Liver (tissue), 9 donors: ENCODE results near the gene CAMK1G. TPM values are rescaled to one million over a fixed set of nuclear protein-coding genes. Genes with fewer than 3 reads are reported as not detected.

Experiments used
- DNase-seq: peaks from one replicate; pipeline ENCODE4 v3.0.0-alpha.2; 2017; ENCODE audit warnings: low spot score
- H3K27ac ChIP-seq, 2 donors: one replicate each; pipeline ENCODE4 v1.7.0; 2013; ENCODE audit warnings: inconsistent platforms in 2 of 2, low read length in 2 of 2, control low read depth in 1 of 2, low read depth in 1 of 2, mild to moderate bottlenecking in 1 of 2
- H3K27me3 ChIP-seq, 4 donors: one replicate each; pipeline versions ENCODE4 v1.6.1 to v1.7.0; 2013; ENCODE audit warnings: low read length in 3 of 4, inconsistent platforms in 1 of 4, mild to moderate bottlenecking in 1 of 4, moderate library complexity in 1 of 4; ENCODE audit not compliant: control insufficient read depth in 4 of 4, insufficient read depth in 4 of 4
- H3K36me3 ChIP-seq, 4 donors: one replicate each; pipeline versions ENCODE4 v1.6.1 to v1.7.0; 2013; ENCODE audit warnings: low read length in 3 of 4, mild to moderate bottlenecking in 3 of 4, low read depth in 1 of 4, moderate library complexity in 1 of 4; ENCODE audit not compliant: control insufficient read depth in 4 of 4, insufficient read depth in 3 of 4
- H3K4me1 ChIP-seq, 4 donors: one replicate each; pipeline versions ENCODE4 v1.6.1 to v1.7.0; 2013; ENCODE audit warnings: low read length in 3 of 4, mild to moderate bottlenecking in 3 of 4, moderate library complexity in 1 of 4; ENCODE audit not compliant: control insufficient read depth in 4 of 4, insufficient read depth in 4 of 4
- H3K4me3 ChIP-seq, 3 donors: one replicate each; pipeline versions ENCODE4 v1.6.1 to v1.7.0; 2013; ENCODE audit warnings: low read length in 3 of 3, control low read depth in 1 of 3, low read depth in 1 of 3, mild to moderate bottlenecking in 1 of 3
- H3K9ac ChIP-seq, 2 donors: one replicate each; pipeline ENCODE4 v1.7.0; 2013; ENCODE audit warnings: low read length in 2 of 2, mild to moderate bottlenecking in 2 of 2, moderate library complexity in 2 of 2, control low read depth in 1 of 2, low read depth in 1 of 2
- H3K9me3 ChIP-seq, 4 donors: one replicate each; pipeline versions ENCODE4 v1.6.1 to v1.7.0; 2013; ENCODE audit warnings: low read length in 3 of 4; ENCODE audit not compliant: control insufficient read depth in 4 of 4
- ATF3 ChIP-seq: IDR thresholded peaks from 2 replicates; pipeline ENCODE4 v1.6.1; 2016; ENCODE audit warnings: antibody characterized with exemption
- CTCF ChIP-seq: fragments of 150-350 bp; IDR thresholded peaks from 2 replicates; pipeline ENCODE4 v1.5.1; 2017; ENCODE audit warnings: improper control_type of control experiment, low read depth, low read length; ENCODE audit not compliant: missing input control
- EGR1 ChIP-seq, 2 donors: IDR thresholded peaks; 2 replicates each; pipeline ENCODE4 v1.6.1; 2016 to 2018; ENCODE audit warnings: antibody characterized with exemption in 2 of 2, low read depth in 2 of 2
- FOXA1 ChIP-seq: IDR thresholded peaks from 2 replicates; pipeline ENCODE4 v1.6.1; 2016; ENCODE audit warnings: antibody characterized with exemption
- FOXA2 ChIP-seq: IDR thresholded peaks from 2 replicates; pipeline ENCODE4 v1.6.1; 2016; ENCODE audit warnings: antibody characterized with exemption
- HNF4A ChIP-seq, 2 donors: conservative IDR thresholded peaks; 2 replicates each; pipeline ENCODE4 v1.6.1; 2016; ENCODE audit warnings: antibody characterized with exemption in 2 of 2, mild to moderate bottlenecking in 2 of 2
- HNF4G ChIP-seq: IDR thresholded peaks from 2 replicates; pipeline ENCODE4 v1.6.1; 2016; ENCODE audit warnings: antibody characterized with exemption
- JUND ChIP-seq, 2 donors: IDR thresholded peaks; 2 replicates each; pipeline ENCODE4 v1.6.1; 2016; ENCODE audit warnings: antibody characterized with exemption in 2 of 2
- MAX ChIP-seq: IDR thresholded peaks from 2 replicates; pipeline ENCODE4 v1.6.1; 2016; ENCODE audit warnings: antibody characterized with exemption
- NR2F2 ChIP-seq: IDR thresholded peaks from 2 replicates; pipeline ENCODE4 v1.6.1; 2016; ENCODE audit warnings: antibody characterized with exemption
- RAD21 ChIP-seq, 2 donors: IDR thresholded peaks; 2 replicates each; pipeline ENCODE4 v1.6.1; 2016; ENCODE audit warnings: antibody characterized with exemption in 2 of 2, mild to moderate bottlenecking in 2 of 2
- REST ChIP-seq: IDR thresholded peaks from 2 replicates; pipeline ENCODE4 v1.6.1; 2016; ENCODE audit warnings: antibody characterized with exemption, mild to moderate bottlenecking
- RXRA ChIP-seq, 2 donors: IDR thresholded peaks; 2 replicates each; pipeline ENCODE4 v1.6.1; 2017 to 2018; ENCODE audit warnings: antibody characterized with exemption in 2 of 2, mild to moderate bottlenecking in 1 of 2
- SP1 ChIP-seq: IDR thresholded peaks from 2 replicates; pipeline ENCODE4 v1.6.1; 2018; ENCODE audit warnings: antibody characterized with exemption, mild to moderate bottlenecking
- TAF1 ChIP-seq: conservative IDR thresholded peaks from 2 replicates; pipeline ENCODE4 v1.6.1; 2016; ENCODE audit warnings: antibody characterized with exemption, mild to moderate bottlenecking
- ZBTB33 ChIP-seq: IDR thresholded peaks from 2 replicates; pipeline ENCODE4 v1.6.1; 2016; ENCODE audit warnings: antibody characterized with exemption
- WGBS: extraction: QIAGEN DNeasy Blood & Tissue Kit; methylation state at CpG from one replicate; pipeline ENCODE4 v1.1.7; 2013; 5-methylcytosine and 5-hydroxymethylcytosine counted together
- polyA plus RNA-seq, 2 donors: library from polyadenylated mRNA; stranded (reverse) in 1 of 2; unstranded in 1 of 2; fragments of 200-250 nt in 1 of 2; fragments of >200 nt in 1 of 2; fragmentation: Nextera tagmentation in 1 of 2; extraction: Ambion mirVana in 1 of 2; gene quantifications; one replicate each; pipeline versions ENCODE4 v1.2.1 to v1.2.3, GENCODE V29; 2013 to 2015
- total RNA-seq, 2 donors: library from RNA; depleted of rRNA; stranded (reverse); fragments of >200 nt; gene quantifications; one replicate each; pipeline ENCODE4 v1.2.3, GENCODE V29; 2014
- donor health status: healthy.
- donor health status: healthy.
- donor health status: healthy.
- donor health status: healthy.
- donor health status: healthy.

Gene CAMK1G
- total and polyA plus RNA-seq, 4 donors, result 0.03 to 0.25 (median 0.14) TPM; not detected in 1

GRCh38 chr1:209542585-209542984 lies 40.9 kb upstream of the CAMK1G start:
- Histone ChIP-seq H3K36me3 (no peaks in the 10 kb centered on the region), H3K27me3 (peaks cover 0 to 3% (median 0%) of the 10 kb centered on the region in 4 donors), H3K9ac (no peak overlapping the region), H3K9me3 (no peaks in the 10 kb centered on the region), H3K4me1 (no peaks in the 10 kb centered on the region), H3K4me3 (no peak overlapping the region), H3K27ac (no peak overlapping the region)
- TF ChIP-seq MAX (no peak), ZBTB33 (no peak), FOXA2 (no peak), FOXA1 (no peak), RXRA (IDR thresholded peaks at IDR 0.05) (no peak), SP1 (no peak), RAD21 (IDR thresholded peaks at IDR 0.05) (no peak), ATF3 (no peak), NR2F2 (no peak)
- DNase-seq, result no peak

GRCh38 chr1:209544098-209544497 lies 39.4 kb upstream of the CAMK1G start:
- TF ChIP-seq EGR1 (IDR thresholded peaks at IDR 0.05; ENCODE audit: low read depth in 2 of 2), result no peak
- no peak for TF ChIP-seq ZBTB33
- TF ChIP-seq TAF1, result no peak
- no peak for TF ChIP-seq HNF4A (conservative IDR thresholded peaks at IDR 0.05)
- TF ChIP-seq HNF4G, result no peak
- no peaks in the 10 kb centered on the region for H3K36me3 ChIP-seq
- WGBS, result 68% methylated on average over 2 of the region's 2 CpGs
- H3K4me1 ChIP-seq, result no peaks in the 10 kb centered on the region
- H3K9me3 ChIP-seq, result no peaks in the 10 kb centered on the region
- no peak overlapping the region for H3K27ac ChIP-seq
- DNase-seq, result no peak
- H3K27me3 ChIP-seq, result no peaks in the 10 kb centered on the region
- no peak overlapping the region for H3K4me3 ChIP-seq
- no peak overlapping the region for H3K9ac ChIP-seq

- Histone ChIP-seq H3K9ac (no peak overlapping the region), H3K4me1 (peaks cover 0 to 4% (median 0%) of the 10 kb centered on the region in 4 donors), H3K27ac (no peak overlapping the region), H3K9me3 (no peaks in the 10 kb centered on the region), H3K4me3 (no peak overlapping the region), H3K27me3 (no peaks in the 10 kb centered on the region), H3K36me3 (no peaks in the 10 kb centered on the region)
- WGBS, result 93% methylated on average over 3 of the region's 3 CpGs
- no peak for DNase-seq
- TF ChIP-seq CTCF, result no peak
- no peak for TF ChIP-seq JUND (IDR thresholded peaks at IDR 0.05)
- TF ChIP-seq RXRA (IDR thresholded peaks at IDR 0.05), result no peak
- no peak for TF ChIP-seq ATF3
- no peak for TF ChIP-seq HNF4A (conservative IDR thresholded peaks at IDR 0.05)
- TF ChIP-seq MAX, result no peak
- no peak for TF ChIP-seq FOXA1
- no peak for TF ChIP-seq REST
These were observed 38.1 kb upstream of the CAMK1G start for GRCh38 chr1:209545423-209545822.
